Hepatocyte (in vitro differentiated cells): ENCODE data around the gene PPP2R2B. TPM values are rescaled to one million over a fixed set of nuclear protein-coding genes. Genes with fewer than 3 reads are reported as not detected.

Experiments
- DNase-seq: peaks from one replicate; pipeline ENCODE4 v3.0.0-alpha.2; 2016; ENCODE audit warnings: low spot score
- H2AFZ ChIP-seq: fragments of 200-600 bp; sonication (generic); 2 replicates; pipeline ENCODE4 v1.6.0; 2016; ENCODE audit warnings: antibody characterized with exemption, mild to moderate bottlenecking
- H3K27ac ChIP-seq: fragments of 200-600 bp; sonication (generic); 2 replicates; pipeline ENCODE4 v1.5.1; 2016; ENCODE audit warnings: mild to moderate bottlenecking
- H3K27me3 ChIP-seq: fragments of 200-600 bp; sonication (generic); 2 replicates; pipeline ENCODE4 v1.6.1; 2016
- H3K36me3 ChIP-seq: fragments of 200-600 bp; sonication (generic); replicated peaks from 2 replicates; pipeline ENCODE4 v1.5.1; 2016; ENCODE audit warnings: low read depth; ENCODE audit not compliant: insufficient read depth
- H3K4me1 ChIP-seq: fragments of 200-600 bp; sonication (generic); 2 replicates; pipeline ENCODE4 v1.5.1; 2016; ENCODE audit warnings: mild to moderate bottlenecking, moderate library complexity; ENCODE audit not compliant: insufficient read depth
- H3K4me2 ChIP-seq: fragments of 200-600 bp; sonication (generic); 2 replicates; pipeline ENCODE4 v1.6.0; 2016
- H3K4me3 ChIP-seq: fragments of 200-600 bp; sonication (generic); 2 replicates; pipeline ENCODE4 v1.5.1; 2016; ENCODE audit warnings: mild to moderate bottlenecking
- H3K79me2 ChIP-seq: fragments of 200-600 bp; sonication (generic); 2 replicates; pipeline ENCODE4 v1.6.0; 2017; ENCODE audit warnings: mild to moderate bottlenecking
- H3K9me2 ChIP-seq: fragments of 200-600 bp; sonication (generic); replicated peaks from 2 replicates; pipeline ENCODE4 v1.6.0; 2017; ENCODE audit warnings: mild to moderate bottlenecking; ENCODE audit not compliant: insufficient read depth
- H3K9me3 ChIP-seq: fragments of 200-600 bp; sonication (generic); 2 replicates; pipeline ENCODE4 v1.5.1; 2016; ENCODE audit warnings: low read depth, mild to moderate bottlenecking
- H4K20me1 ChIP-seq: fragments of 200-600 bp; sonication (generic); 2 replicates; pipeline ENCODE4 v1.6.0; 2016; ENCODE audit warnings: mild to moderate bottlenecking; ENCODE audit not compliant: insufficient read depth, poor library complexity, severe bottlenecking
- CTCF ChIP-seq: fragments of 200-600 bp; sonication (generic); IDR thresholded peaks from 2 replicates; pipeline ENCODE4 v1.5.1; 2016; ENCODE audit warnings: antibody characterized with exemption, mild to moderate bottlenecking; ENCODE audit not compliant: poor library complexity
- EZH2 ChIP-seq: fragments of 200-600 bp; sonication (generic); IDR thresholded peaks from 2 replicates; pipeline ENCODE4 v1.6.1; 2016; ENCODE audit warnings: antibody characterized with exemption, mild to moderate bottlenecking, borderline replicate concordance
- EZH2phosphoT487 ChIP-seq: fragments of 200-600 bp; sonication (generic); IDR thresholded peaks from one replicate; pipeline ENCODE4 v1.6.1; 2018; ENCODE audit warnings: antibody characterized with exemption, mild to moderate bottlenecking, low read depth, moderate library complexity; ENCODE audit not compliant: unreplicated experiment, severe bottlenecking
- WGBS: methylation state at CpG from one replicate; pipeline ENCODE4 v1.1.6; 2016; ENCODE audit warnings: low lambda C conversion rate; ENCODE audit errors: missing lambda C conversion rate; 5-methylcytosine and 5-hydroxymethylcytosine counted together
- polyA plus RNA-seq: library from polyadenylated mRNA; unstranded; fragments of >200 nt; fragmentation: Nextera tagmentation; extraction: Ambion mirVana; gene quantifications from 2 replicates; pipeline ENCODE4 v1.2.1, GENCODE V29; 2016
- total RNA-seq: library from RNA; depleted of rRNA; stranded (reverse); fragments of >200 nt; gene quantifications from 2 replicates; pipeline ENCODE4 v1.2.3, GENCODE V29; 2014

PPP2R2B gene
- total and polyA plus RNA-seq, 2 experiments from 2014 or later: 2.3 to 3.2 TPM

GRCh38 chr5:146630472-146630871 lies 248.1 kb downstream of the PPP2R2B start:
- no peak for TF ChIP-seq EZH2
- no peak for TF ChIP-seq CTCF
- TF ChIP-seq EZH2phosphoT487: no peak
- no peaks in the 10 kb centered on the region for H3K27me3 ChIP-seq

GRCh38 chr5:146628950-146629349 lies 249.6 kb downstream of the PPP2R2B start:
- no peak for DNase-seq
- Histone ChIP-seq H3K27me3 (no peaks in the 10 kb centered on the region), H3K9me3 (no peaks in the 10 kb centered on the region), H3K4me3 (no peak overlapping the region), H3K9me2 (no peaks in the 10 kb centered on the region), H3K4me2 (no peak overlapping the region), H3K4me1 (no peaks in the 10 kb centered on the region), H3K79me2 (no peaks in the 10 kb centered on the region), H3K36me3 (no peaks in the 10 kb centered on the region), H4K20me1 (no peaks in the 10 kb centered on the region), H2AFZ (no peak overlapping the region), H3K27ac (no peak overlapping the region)
- TF ChIP-seq EZH2phosphoT487 (no peak), CTCF (no peak), EZH2 (no peak)
- 84% methylated on average over 5 of the region's 5 CpGs for WGBS

More at GRCh38 chr5:146630472-146630871, 248.1 kb downstream of the PPP2R2B start:
- no peak for DNase-seq
- Histone ChIP-seq H3K4me3 (no peak overlapping the region), H3K27ac (no peak overlapping the region), H3K4me1 (no peaks in the 10 kb centered on the region), H3K79me2 (no peaks in the 10 kb centered on the region), H3K36me3 (no peaks in the 10 kb centered on the region), H3K9me2 (no peaks in the 10 kb centered on the region), H2AFZ (no peak overlapping the region), H3K9me3 (no peaks in the 10 kb centered on the region), H3K4me2 (no peak overlapping the region), H4K20me1 (no peaks in the 10 kb centered on the region)
- 66% methylated on average over 3 of the region's 3 CpGs for WGBS

GRCh38 chr5:146626936-146627335 lies 251.6 kb downstream of the PPP2R2B start:
- Histone ChIP-seq H3K27ac (no peak overlapping the region), H3K27me3 (no peaks in the 10 kb centered on the region), H3K9me3 (no peaks in the 10 kb centered on the region), H3K4me2 (no peak overlapping the region), H3K79me2 (no peaks in the 10 kb centered on the region), H4K20me1 (no peaks in the 10 kb centered on the region), H2AFZ (no peak overlapping the region), H3K4me3 (no peak overlapping the region), H3K9me2 (no peaks in the 10 kb centered on the region), H3K36me3 (no peaks in the 10 kb centered on the region), H3K4me1 (no peaks in the 10 kb centered on the region)
- no peak for DNase-seq
- WGBS: 86% methylated on average over 1 of the region's 1 CpG
- TF ChIP-seq CTCF: no peak
- no peak for TF ChIP-seq EZH2phosphoT487
- no peak for TF ChIP-seq EZH2

- no peak for TF ChIP-seq EZH2phosphoT487
- TF ChIP-seq EZH2: no peak
- TF ChIP-seq CTCF: no peak
- no peaks in the 10 kb centered on the region for H3K79me2 ChIP-seq
- 52% methylated on average over 2 of the region's 2 CpGs for WGBS
- no peaks in the 10 kb centered on the region for H3K9me3 ChIP-seq
- no peak overlapping the region for H3K27ac ChIP-seq
- H3K36me3 ChIP-seq: no peaks in the 10 kb centered on the region
- H3K27me3 ChIP-seq: no peaks in the 10 kb centered on the region
- H3K4me3 ChIP-seq: no peak overlapping the region
- no peaks in the 10 kb centered on the region for H3K4me1 ChIP-seq
- no peaks in the 10 kb centered on the region for H4K20me1 ChIP-seq
- peak; percentile 27 for DNase-seq
- H3K4me2 ChIP-seq: no peak overlapping the region
- H2AFZ ChIP-seq: no peak overlapping the region
- no peaks in the 10 kb centered on the region for H3K9me2 ChIP-seq
Observed at GRCh38 chr5:146624179-146624578, 254.4 kb downstream of the PPP2R2B start.
